Osteoblast (primary cell): ENCODE measurements around the gene LYRM9. TPM values are rescaled to one million over a fixed set of nuclear protein-coding genes. Genes with fewer than 3 reads are reported as not detected.

ENCODE experiments used
- DNase-seq: peaks from one replicate; pipeline ENCODE4 v3.0.0; 2011; ENCODE audit warnings: low spot score, mixed read lengths; ENCODE audit not compliant: insufficient read length; ENCODE audit errors: missing footprints
- H2AFZ ChIP-seq: 2 replicates; pipeline ENCODE4 v1.6.0; 2011; ENCODE audit warnings: mild to moderate bottlenecking, low read length
- H3K27ac ChIP-seq: 2 replicates; pipeline ENCODE4 v1.5.1; 2011; ENCODE audit warnings: mild to moderate bottlenecking, low read depth, low read length, moderate library complexity
- H3K27me3 ChIP-seq: 2 replicates; pipeline ENCODE4 v1.6.0; 2012; ENCODE audit warnings: mild to moderate bottlenecking, control low read depth, inconsistent platforms, low read length, moderate library complexity; ENCODE audit not compliant: insufficient read depth
- H3K36me3 ChIP-seq: 2 replicates; pipeline ENCODE4 v1.5.1; 2011; ENCODE audit warnings: mild to moderate bottlenecking, low read length, control low read depth, moderate library complexity; ENCODE audit not compliant: insufficient read depth
- H3K4me1 ChIP-seq: 2 replicates; pipeline ENCODE4 v1.5.1; 2011; ENCODE audit warnings: mild to moderate bottlenecking, low read length, control low read depth, moderate library complexity; ENCODE audit not compliant: insufficient read depth
- H3K4me2 ChIP-seq: 2 replicates; pipeline ENCODE4 v1.6.0; 2011; ENCODE audit warnings: mild to moderate bottlenecking, low read length; ENCODE audit not compliant: insufficient read depth
- H3K4me3 ChIP-seq: fragments of 200-600 bp; sonication (generic); 3 replicates; pipeline ENCODE4 v1.5.1; 2012; ENCODE audit warnings: mild to moderate bottlenecking, low read length, inconsistent platforms; ENCODE audit not compliant: insufficient read depth
- H3K79me2 ChIP-seq: 2 replicates; pipeline ENCODE4 v1.6.0; 2012; ENCODE audit warnings: mild to moderate bottlenecking, low read length, control low read depth, inconsistent platforms; ENCODE audit not compliant: insufficient read depth
- H3K9me3 ChIP-seq: 2 replicates; pipeline ENCODE4 v1.5.1; 2011; ENCODE audit warnings: low read depth, low read length, control low read depth
- H4K20me1 ChIP-seq: 2 replicates; pipeline ENCODE4 v1.6.0; 2012; ENCODE audit warnings: mild to moderate bottlenecking, low read length, control low read depth; ENCODE audit not compliant: insufficient read depth
- CTCF ChIP-seq: IDR thresholded peaks from 2 replicates; pipeline ENCODE4 v1.5.1; 2011; ENCODE audit warnings: mild to moderate bottlenecking, low read depth, low read length, moderate library complexity; ENCODE audit errors: extremely low read depth
- total RNA-seq: library from RNA; depleted of rRNA; stranded (reverse); fragments of >200 nt; gene quantifications from 2 replicates; pipeline ENCODE4 v1.2.3, GENCODE V29; 2012

Gene LYRM9
- total RNA-seq, 1 donor: 18.1 TPM

GRCh38 chr17:27896701-27897100 is 3.5 kb upstream of the LYRM9 start:
- no peaks in the 10 kb centered on the region for H3K79me2 ChIP-seq
- no peak for DNase-seq
- H3K9me3 ChIP-seq: no peaks in the 10 kb centered on the region
- H3K36me3 ChIP-seq: no peaks in the 10 kb centered on the region
- H2AFZ ChIP-seq: no peak overlapping the region
- no peaks in the 10 kb centered on the region for H4K20me1 ChIP-seq
- no peak overlapping the region for H3K4me2 ChIP-seq
- H3K4me3 ChIP-seq: no peak overlapping the region
- peaks cover 11% of the 10 kb centered on the region for H3K4me1 ChIP-seq
- H3K27ac ChIP-seq: no peak overlapping the region
- no peak for TF ChIP-seq CTCF
- peaks cover 30% of the 10 kb centered on the region for H3K27me3 ChIP-seq

DNA sequence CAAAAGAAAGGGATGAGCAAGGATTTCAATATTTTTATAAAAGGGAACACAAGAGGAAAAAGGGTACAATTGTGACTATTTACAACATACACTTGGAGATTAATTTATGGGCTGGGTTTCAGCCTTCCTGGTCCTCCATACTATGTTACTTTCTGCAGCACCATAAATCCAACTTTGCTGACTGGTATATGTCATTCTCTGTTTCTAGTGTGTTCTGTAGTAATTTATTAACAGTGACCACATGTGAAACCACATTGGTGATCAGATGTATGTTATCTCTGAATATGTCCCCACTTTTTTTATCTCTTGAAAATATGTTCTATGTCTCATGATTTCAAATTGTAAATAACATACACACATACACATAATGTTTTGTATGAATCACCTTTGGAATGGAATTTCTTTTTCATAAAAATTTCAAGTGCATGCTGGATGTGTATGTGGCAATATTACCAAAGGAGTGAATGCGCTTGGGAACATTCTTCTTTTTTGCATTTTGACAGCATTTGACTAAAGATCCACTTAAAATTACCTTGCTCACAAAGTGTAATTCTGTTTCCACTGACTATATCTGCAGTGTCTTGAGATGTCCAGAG is 2.9 kb upstream of the LYRM9 start:
- H3K4me1 ChIP-seq: peaks cover 11% of the 10 kb centered on the region
- no peaks in the 10 kb centered on the region for H3K79me2 ChIP-seq
- H4K20me1 ChIP-seq: no peaks in the 10 kb centered on the region
- H3K4me3 ChIP-seq: no peak overlapping the region
- no peak overlapping the region for H3K4me2 ChIP-seq
- H3K9me3 ChIP-seq: no peaks in the 10 kb centered on the region
- no peak for TF ChIP-seq CTCF
- no peak overlapping the region for H2AFZ ChIP-seq
- peaks cover 30% of the 10 kb centered on the region for H3K27me3 ChIP-seq
- H3K27ac ChIP-seq: no peak overlapping the region
- no peak for DNase-seq
- H3K36me3 ChIP-seq: no peaks in the 10 kb centered on the region

DNA sequence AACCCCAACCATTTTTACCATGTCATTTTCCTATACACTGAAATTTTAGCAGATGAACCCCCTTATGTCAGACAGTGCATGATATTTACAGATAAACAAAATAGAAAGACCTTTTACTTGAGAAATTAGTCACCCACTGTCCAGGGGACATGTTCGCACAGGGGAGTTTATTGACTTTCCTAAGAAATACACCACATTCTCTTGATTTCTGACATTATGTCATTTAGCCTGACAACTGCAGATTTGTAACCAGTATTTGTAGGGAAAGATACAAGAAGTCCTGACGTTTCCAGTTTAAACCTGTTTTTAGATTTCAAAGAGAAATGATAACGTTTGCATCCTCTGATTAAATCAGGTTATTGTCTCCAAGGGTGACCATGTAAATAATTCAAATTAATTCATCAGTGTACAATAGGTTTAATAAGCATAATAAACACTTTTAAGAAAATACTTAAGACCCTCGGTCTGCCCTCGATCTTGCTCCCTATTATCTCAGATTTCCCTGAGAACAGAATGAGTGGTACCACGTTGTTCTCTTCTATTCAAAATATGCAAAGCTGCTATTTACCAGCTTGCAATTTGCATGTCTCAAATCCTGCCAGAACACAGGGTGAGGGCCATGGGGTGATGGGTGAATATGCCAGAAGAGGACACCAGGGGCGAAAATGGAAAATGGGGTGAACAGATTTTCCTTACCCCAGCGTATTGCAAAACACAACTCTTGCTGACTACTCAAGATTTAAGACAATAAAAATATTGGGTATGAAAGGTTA is 2.1 kb upstream of the LYRM9 start:
- Histone ChIP-seq H3K9me3 (no peaks in the 10 kb centered on the region), H3K36me3 (no peaks in the 10 kb centered on the region), H3K4me2 (no peak overlapping the region), H3K4me1 (peaks cover 11% of the 10 kb centered on the region), H3K27ac (no peak overlapping the region), H4K20me1 (no peaks in the 10 kb centered on the region), H3K4me3 (no peak overlapping the region), H3K27me3 (peaks cover 30% of the 10 kb centered on the region), H2AFZ (no peak overlapping the region), H3K79me2 (no peaks in the 10 kb centered on the region)
- no peak for DNase-seq
- TF ChIP-seq CTCF: no peak

DNA sequence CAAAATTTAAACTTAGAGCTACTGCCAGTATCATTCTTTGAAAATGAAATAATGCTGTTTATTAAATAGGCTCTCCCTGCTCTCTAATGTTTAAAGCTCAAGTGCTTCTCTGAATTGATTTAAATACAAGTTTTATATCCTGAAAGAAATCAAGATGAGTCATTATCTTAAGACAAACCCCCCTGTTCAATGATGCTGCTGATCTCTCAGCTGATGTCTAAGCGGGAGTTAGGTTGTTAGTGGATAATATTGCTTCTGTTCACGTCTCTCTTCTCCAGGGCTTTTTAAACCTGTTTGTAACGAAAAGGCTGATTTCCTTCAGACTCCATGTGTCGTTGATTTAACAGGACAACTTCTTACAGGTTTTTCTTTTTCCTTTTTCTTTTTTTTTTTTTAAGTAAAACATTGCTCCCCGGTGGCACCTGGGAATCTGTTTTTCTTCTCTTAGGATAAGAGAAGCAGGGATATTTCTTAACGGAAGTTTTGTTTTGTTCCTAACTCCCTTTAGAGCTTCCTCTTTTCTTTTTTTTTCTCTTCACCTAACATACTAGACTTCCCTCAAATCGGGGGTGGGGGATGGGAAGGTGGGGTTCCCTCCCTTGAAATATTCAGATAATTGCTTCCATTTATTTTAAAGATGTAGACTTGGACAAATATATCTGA is 807 bp upstream of the LYRM9 start:
- no peak for DNase-seq
- Histone ChIP-seq H3K79me2 (no peaks in the 10 kb centered on the region), H3K4me2 (peak overlapping the region; percentile 59), H3K36me3 (no peaks in the 10 kb centered on the region), H3K27me3 (peaks cover 30% of the 10 kb centered on the region), H3K4me3 (no peak overlapping the region), H3K4me1 (peaks cover 11% of the 10 kb centered on the region), H2AFZ (peak overlapping the region; percentile 49), H3K27ac (no peak overlapping the region), H3K9me3 (no peaks in the 10 kb centered on the region), H4K20me1 (no peaks in the 10 kb centered on the region)
- TF ChIP-seq CTCF: no peak
